IMR-90 (cell line): Measurements from ENCODE around the gene ADARB2. TPM values are rescaled to one million over a fixed set of nuclear protein-coding genes. Genes with fewer than 3 reads are reported as not detected.

Experiments used
- ATAC-seq: fragments of 200-7000 bp; cut with Tn5 transposase; 2 replicates; pipeline ENCODE4 v1.9.1; 2020; ENCODE audit warnings: low read depth, mild to moderate bottlenecking, moderate library complexity
- BruUV-seq: library from RNA; stranded (reverse); fragments of 400-500 nt; replicated peaks from 2 replicates; lab custom pipeline; 2021; lab: Mats Ljungman, UMichigan
- CTCF ChIA-PET: fragments of 300-600 bp; formaldehyde crosslinking; extraction: SDS; loops from one replicate; lab custom pipeline; 2021; ENCODE audit warnings: antibody characterized with exemption; lab: Yijun Ruan, JAX
- POLR2A ChIA-PET: fragments of 300-600 bp; sonication (Branson Sonifier 250); formaldehyde crosslinking; loops from one replicate; lab custom pipeline; 2022; ENCODE audit warnings: antibody characterized with exemption; ENCODE audit not compliant: unreplicated experiment; lab: Charles Lee
- DNase-seq: peaks from one replicate; pipeline ENCODE4 v3.0.0; 2013
- H2AFZ ChIP-seq: replicated peaks from 2 replicates; pipeline ENCODE3; 2013; ENCODE audit warnings: low read length, mild to moderate bottlenecking; ENCODE audit not compliant: poor library complexity
- H2AK5ac ChIP-seq: 2 replicates; pipeline ENCODE4 v1.6.1; 2013; ENCODE audit warnings: low read depth, low read length, inconsistent platforms
- H2AK9ac ChIP-seq: replicated peaks from 2 replicates; pipeline ENCODE3; 2013; ENCODE audit warnings: mild to moderate bottlenecking, low read depth, low read length, moderate library complexity; ENCODE audit not compliant: poor library complexity
- H2BK120ac ChIP-seq: 2 replicates; pipeline ENCODE4 v1.6.1; 2013; ENCODE audit warnings: low read depth, low read length, inconsistent platforms
- H2BK15ac ChIP-seq: 3 replicates; pipeline ENCODE4 v1.6.1; 2013; ENCODE audit warnings: low read depth, low read length, inconsistent platforms
- H2BK20ac ChIP-seq: 2 replicates; pipeline ENCODE4 v1.6.1; 2013; ENCODE audit warnings: low read depth, mild to moderate bottlenecking, inconsistent platforms, low read length, moderate library complexity
- H2BK5ac ChIP-seq: 2 replicates; pipeline ENCODE4 v1.6.1; 2013; ENCODE audit warnings: mild to moderate bottlenecking, low read depth, low read length, inconsistent platforms; ENCODE audit not compliant: poor library complexity, severe bottlenecking
- H3K14ac ChIP-seq: replicated peaks from 2 replicates; pipeline ENCODE4 v1.6.1; 2013; ENCODE audit warnings: low read depth, low read length, inconsistent platforms
- H3K18ac ChIP-seq: 2 replicates; pipeline ENCODE4 v1.6.1; 2013; ENCODE audit warnings: low read depth, low read length, control low read depth
- H3K23ac ChIP-seq: 2 replicates; pipeline ENCODE4 v1.6.1; 2013; ENCODE audit warnings: low read depth, low read length, inconsistent platforms
- H3K27ac ChIP-seq: 2 replicates; pipeline ENCODE4 v1.5.1; 2013; ENCODE audit warnings: mild to moderate bottlenecking, control low read depth, low read length; ENCODE audit not compliant: insufficient read depth
- H3K27me3 ChIP-seq: 2 replicates; pipeline ENCODE4 v1.6.1; 2013; ENCODE audit warnings: low read length; ENCODE audit not compliant: control insufficient read depth, insufficient read depth
- H3K36me3 ChIP-seq: 2 replicates; pipeline ENCODE4 v1.6.1; 2013; ENCODE audit warnings: low read length, mixed read lengths; ENCODE audit not compliant: control insufficient read depth, insufficient read depth
- H3K4ac ChIP-seq: 2 replicates; pipeline ENCODE4 v1.6.1; 2013; ENCODE audit warnings: low read depth, low read length, inconsistent platforms
- H3K4me1 ChIP-seq: 2 replicates; pipeline ENCODE4 v1.6.1; 2013; ENCODE audit warnings: low read length, mixed read lengths; ENCODE audit not compliant: control insufficient read depth, insufficient read depth
- H3K4me2 ChIP-seq: 2 replicates; pipeline ENCODE4 v1.6.1; 2013; ENCODE audit warnings: low read depth, mild to moderate bottlenecking, control low read depth, low read length, moderate library complexity
- H3K4me3 ChIP-seq: 2 replicates; pipeline ENCODE4 v1.5.1; 2013; ENCODE audit warnings: low read depth, mild to moderate bottlenecking, control low read depth, low read length, moderate library complexity; ENCODE audit not compliant: insufficient read depth
- H3K56ac ChIP-seq: 2 replicates; pipeline ENCODE4 v1.6.1; 2013; ENCODE audit warnings: low read length, inconsistent platforms; ENCODE audit not compliant: insufficient read depth; ENCODE audit errors: extremely low read depth
- H3K79me1 ChIP-seq, 2 experiments: 2 replicates each; pipeline ENCODE4 v1.6.1; 2013; ENCODE audit warnings: low read length in 2 of 2, inconsistent platforms in 1 of 2, low read depth in 1 of 2
- H3K9ac ChIP-seq: 2 replicates; pipeline ENCODE4 v1.6.1; 2013; ENCODE audit warnings: low read depth, low read length, control low read depth
- H3K9me1 ChIP-seq: 2 replicates; pipeline ENCODE4 v1.6.1; 2013; ENCODE audit warnings: low read length, inconsistent platforms; ENCODE audit not compliant: insufficient read depth
- H3K9me3 ChIP-seq: 2 replicates; pipeline ENCODE4 v1.6.1; 2013; ENCODE audit warnings: low read length; ENCODE audit not compliant: control insufficient read depth, insufficient read depth
- H4K20me1 ChIP-seq: 2 replicates; pipeline ENCODE4 v1.6.1; 2013; ENCODE audit warnings: low read length, inconsistent platforms; ENCODE audit not compliant: insufficient read depth
- H4K5ac ChIP-seq: 2 replicates; pipeline ENCODE4 v1.6.1; 2013; ENCODE audit warnings: mild to moderate bottlenecking, low read depth, low read length, control low read depth
- H4K8ac ChIP-seq, 2 experiments: 2 replicates each; pipeline ENCODE4 v1.6.1; 2013; ENCODE audit warnings: low read depth in 2 of 2, low read length in 2 of 2, control low read depth in 1 of 2, inconsistent platforms in 1 of 2
- H4K91ac ChIP-seq: 2 replicates; pipeline ENCODE4 v1.6.1; 2013; ENCODE audit warnings: low read depth, low read length, inconsistent platforms; ENCODE audit not compliant: insufficient read depth
- BHLHE40 ChIP-seq: fragments of 150-350 bp; IDR thresholded peaks from 2 replicates; pipeline ENCODE4 v1.6.1; 2016; ENCODE audit warnings: mild to moderate bottlenecking, low read depth, low read length
- CEBPB ChIP-seq: IDR thresholded peaks from 2 replicates; pipeline ENCODE4 v1.6.1; 2012; ENCODE audit warnings: low read depth, low read length, improper control_type of control experiment
- CHD1 ChIP-seq: IDR thresholded peaks from 2 replicates; pipeline ENCODE4 v1.6.1; 2012; ENCODE audit warnings: low read depth, low read length, improper control_type of control experiment
- CTCF ChIP-seq: conservative IDR thresholded peaks from 2 replicates; pipeline ENCODE4 v1.5.1; 2012; ENCODE audit warnings: mild to moderate bottlenecking, low read depth, low read length, improper control_type of control experiment
- ELK1 ChIP-seq: fragments of 150-350 bp; IDR thresholded peaks from 2 replicates; pipeline ENCODE4 v1.6.1; 2016; ENCODE audit warnings: low read depth, mild to moderate bottlenecking, low read length, moderate library complexity, borderline replicate concordance
- FOS ChIP-seq: fragments of 150-350 bp; IDR thresholded peaks from 2 replicates; pipeline ENCODE4 v1.6.1; 2016; ENCODE audit warnings: low read depth, low read length
- MAFK ChIP-seq: IDR thresholded peaks from 2 replicates; pipeline ENCODE4 v1.6.1; 2012; ENCODE audit warnings: low read depth, low read length, improper control_type of control experiment
- MAZ ChIP-seq: IDR thresholded peaks from 2 replicates; pipeline ENCODE4 v1.6.1; 2012; ENCODE audit warnings: low read depth, mild to moderate bottlenecking, low read length, improper control_type of control experiment, moderate library complexity, borderline replicate concordance
- MXI1 ChIP-seq: IDR thresholded peaks from 2 replicates; pipeline ENCODE4 v1.6.1; 2012; ENCODE audit warnings: low read depth, mild to moderate bottlenecking, low read length, moderate library complexity, borderline replicate concordance
- NFE2L2 ChIP-seq: fragments of 150-350 bp; IDR thresholded peaks from 2 replicates; pipeline ENCODE4 v1.6.1; 2016; ENCODE audit warnings: low read depth, mild to moderate bottlenecking, low read length
- POLR2A ChIP-seq: IDR thresholded peaks from 2 replicates; pipeline ENCODE4 v1.6.1; 2012; ENCODE audit warnings: mild to moderate bottlenecking, low read depth, low read length
- RAD21 ChIP-seq: IDR thresholded peaks from 2 replicates; pipeline ENCODE4 v1.6.1; 2012; ENCODE audit warnings: low read length, improper control_type of control experiment
- RCOR1 ChIP-seq: IDR thresholded peaks from 2 replicates; pipeline ENCODE4 v1.6.1; 2012; ENCODE audit warnings: mild to moderate bottlenecking, low read length, improper control_type of control experiment; ENCODE audit not compliant: insufficient replicate concordance
- RFX5 ChIP-seq: IDR thresholded peaks from 2 replicates; pipeline ENCODE4 v1.8.0; 2012; ENCODE audit warnings: low read depth, mild to moderate bottlenecking, low read length, moderate library complexity
- SMC3 ChIP-seq: fragments of 150-350 bp; IDR thresholded peaks from 2 replicates; pipeline ENCODE4 v1.6.1; 2016; ENCODE audit warnings: low read depth, mild to moderate bottlenecking, antibody characterized with exemption, low read length, moderate library complexity
- USF2 ChIP-seq: fragments of 150-350 bp; IDR thresholded peaks from 2 replicates; pipeline ENCODE4 v1.6.1; 2017; ENCODE audit warnings: mild to moderate bottlenecking, antibody characterized with exemption, low read length, low read depth
- WGBS, 2 experiments: methylation state at CpG; one replicate each; pipeline versions ENCODE4 v1.1.5 to v1.1.7; 2013; ENCODE audit warnings: missing lambda C conversion rate in 2 of 2; ENCODE audit not compliant: insufficient read length in 1 of 2; ENCODE audit errors: extremely low coverage in 2 of 2; 5-methylcytosine and 5-hydroxymethylcytosine counted together
- dilution Hi-C: fragments of 300-500 bp; cut with HindIII; formaldehyde crosslinking; loops from one replicate; pipeline ENCODE4 v1.14.3; 2018; ENCODE audit warnings: low sequenced_read_pairs; ENCODE audit not compliant: unreplicated experiment
- in situ Hi-C: fragments of 300-500 bp; cut with MboI; formaldehyde crosslinking; loops from 3 replicates; pipeline ENCODE4 v1.14.3; 2019; ENCODE audit warnings: low sequenced_read_pairs, inconsistent platforms, mixed read lengths
- intact Hi-C: fragments of 100-400 bp; cut with micrococcal nuclease; formaldehyde crosslinking; loops from 2 replicates; pipeline ENCODE4 v1.10.0; 2022
- polyA plus RNA-seq, 3 experiments: library from polyadenylated mRNA; depleted of rRNA; stranded (reverse); fragments of >200 nt; gene quantifications; 2 replicates each; pipeline ENCODE4 v1.2.3, GENCODE V29; 2012; ENCODE audit warnings: low replicate concordance in 1 of 3
- total RNA-seq: library from RNA; depleted of rRNA; stranded (reverse); fragments of >200 nt; gene quantifications from 2 replicates; pipeline ENCODE4 v1.2.3, GENCODE V29; 2012

ADARB2 gene
- total and polyA plus RNA-seq, 2 of the 4 experiments (the other 2 are of a cell fraction), result not detected

GRCh38 chr10:1708746-1709145 lies 28.6 kb downstream of the ADARB2 start:
- Histone ChIP-seq H3K9me1 (no peaks in the 10 kb centered on the region), H4K91ac (no peak overlapping the region), H2AK9ac (no peak overlapping the region), H3K4ac (no peak overlapping the region), H2AFZ (no peak overlapping the region), H3K9me3 (peaks cover 45% of the 10 kb centered on the region), H2BK20ac (no peak overlapping the region), H3K36me3 (no peaks in the 10 kb centered on the region), H3K14ac (no peak overlapping the region), H3K27ac (no peak overlapping the region), H3K56ac (no peak overlapping the region), H3K23ac (no peak overlapping the region), H3K4me3 (no peak overlapping the region), H3K9ac (no peak overlapping the region), H4K5ac (no peak overlapping the region), H2BK120ac (no peak overlapping the region), H2AK5ac (no peak overlapping the region), H3K27me3 (no peaks in the 10 kb centered on the region), H4K8ac (no peak overlapping the region), H4K20me1 (no peaks in the 10 kb centered on the region), H3K4me2 (no peak overlapping the region), H3K79me1 (no peaks in the 10 kb centered on the region), H3K4me1 (no peaks in the 10 kb centered on the region), H2BK5ac (no peak overlapping the region), H3K18ac (no peak overlapping the region), H2BK15ac (no peak overlapping the region)
- intact Hi-C loops, result no loop called here
- ChIA-PET POLR2A (no interaction called here), CTCF (no interaction called here)
- TF ChIP-seq MXI1 (no peak), CHD1 (no peak), MAFK (no peak), USF2 (no peak), MAZ (no peak), RAD21 (no peak), RFX5 (no peak), NFE2L2 (no peak), POLR2A (no peak), SMC3 (no peak), CEBPB (no peak), ELK1 (no peak), CTCF (no peak), BHLHE40 (no peak), FOS (no peak), RCOR1 (no peak)
- DNase-seq (no peak), ATAC-seq (no peak)
- no TSS peak for BruUV-seq
- dilution Hi-C loops, result no loop called here
- 0% methylated on average over 1 of the region's 7 CpGs; no CpG with 5 or more reads in 1 of the 2 experiments for WGBS, 2 experiments
- in situ Hi-C loops, result no loop called here
